ENCODE results near the gene NT5C3B.

The NT5C3B gene

DNA sequence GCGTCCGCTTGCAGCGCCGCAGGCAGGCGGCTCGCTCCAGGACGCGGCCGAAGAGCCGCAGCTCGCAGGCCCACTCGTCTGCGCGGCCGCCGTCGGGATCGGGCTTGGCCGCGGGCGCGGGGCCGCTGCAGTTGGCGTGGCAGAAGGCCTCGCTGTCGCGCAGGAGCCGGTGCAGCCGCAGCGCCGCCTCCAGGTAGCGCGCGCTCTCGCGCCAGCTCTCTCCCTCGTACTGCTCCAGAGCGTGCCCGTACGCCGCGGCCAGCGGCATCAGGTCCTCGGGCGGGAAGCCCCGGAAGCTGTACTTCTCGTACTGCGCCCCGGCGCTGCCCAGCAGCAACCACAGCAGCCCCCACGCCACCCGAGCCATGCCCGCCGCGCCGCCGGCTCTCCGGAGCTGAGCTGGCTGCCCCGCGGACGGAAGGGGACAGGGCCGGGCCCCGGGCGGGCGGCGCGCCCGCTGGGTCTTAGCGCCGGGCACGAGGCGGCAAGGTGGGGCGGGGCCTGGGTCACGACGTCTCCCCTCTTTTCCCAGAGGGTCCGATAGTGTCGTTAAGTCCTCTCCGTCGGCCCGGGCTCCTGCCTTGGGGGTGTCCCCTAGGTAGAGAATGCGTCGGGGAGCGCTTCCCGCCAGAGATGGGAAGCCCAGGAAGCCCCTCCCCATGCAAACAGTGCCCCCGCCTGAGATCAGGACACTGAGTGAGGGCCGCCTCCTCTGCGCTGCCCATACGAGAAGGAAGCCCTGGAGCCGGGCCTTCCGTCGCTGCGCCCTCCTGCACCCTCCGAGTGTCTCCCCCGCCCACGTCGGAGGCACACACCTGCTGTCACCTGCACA, 24.3 kb downstream of the NT5C3B start, which contains the start of gene P3H4:
P3H4 (minus strand) TSS at position 401 of the 832 bp plus-strand sequence; CDS start at position 367, 34 bp downstream.
- Histone ChIP-seq H3K79me2 (ENCODE audit: insufficient read depth, low read length) (peaks cover 11% of the 10 kb centered on the region), H3K4me1 (ENCODE audit: insufficient read depth, low read length, poor library complexity, severe bottlenecking) (peaks cover 32% of the 10 kb centered on the region), H4K20me1 (ENCODE audit: insufficient read depth, low read length, poor library complexity, severe bottlenecking) (no peaks in the 10 kb centered on the region), H3K4me3 (ENCODE audit: low read length, poor library complexity, severe bottlenecking) (peak within 1 kb of the TSS; percentile 83), H3K4me2 (ENCODE audit: low read depth, low read length, poor library complexity, severe bottlenecking) (peak within 1 kb of the TSS; percentile 99), H3F3A (ENCODE audit: low read depth) (no peaks in the 10 kb centered on the region), H3K9me2 (replicated peaks; ENCODE audit: low read depth, low read length) (no peaks in the 10 kb centered on the region), H3K36me3 (ENCODE audit: insufficient read depth, low read length) (no peaks in the 10 kb centered on the region), H2AFZ (ENCODE audit: low read length) (peak within 1 kb of the TSS; percentile 96), H3K9ac (ENCODE audit: low read depth, low read length, poor library complexity, severe bottlenecking) (peak within 1 kb of the TSS; percentile 75), H3K27me3 (ENCODE audit: insufficient read depth, low read length, poor library complexity, severe bottlenecking) (no peaks in the 10 kb centered on the region), H3K9me3 (ENCODE audit: insufficient read depth, low read depth, low read length) (no peaks in the 10 kb centered on the region)
- no peak for TF ChIP-seq EZH2phosphoT487 (IDR thresholded peaks at IDR 0.05; ENCODE audit: borderline replicate concordance)
- TF ChIP-seq, protein P1, sequence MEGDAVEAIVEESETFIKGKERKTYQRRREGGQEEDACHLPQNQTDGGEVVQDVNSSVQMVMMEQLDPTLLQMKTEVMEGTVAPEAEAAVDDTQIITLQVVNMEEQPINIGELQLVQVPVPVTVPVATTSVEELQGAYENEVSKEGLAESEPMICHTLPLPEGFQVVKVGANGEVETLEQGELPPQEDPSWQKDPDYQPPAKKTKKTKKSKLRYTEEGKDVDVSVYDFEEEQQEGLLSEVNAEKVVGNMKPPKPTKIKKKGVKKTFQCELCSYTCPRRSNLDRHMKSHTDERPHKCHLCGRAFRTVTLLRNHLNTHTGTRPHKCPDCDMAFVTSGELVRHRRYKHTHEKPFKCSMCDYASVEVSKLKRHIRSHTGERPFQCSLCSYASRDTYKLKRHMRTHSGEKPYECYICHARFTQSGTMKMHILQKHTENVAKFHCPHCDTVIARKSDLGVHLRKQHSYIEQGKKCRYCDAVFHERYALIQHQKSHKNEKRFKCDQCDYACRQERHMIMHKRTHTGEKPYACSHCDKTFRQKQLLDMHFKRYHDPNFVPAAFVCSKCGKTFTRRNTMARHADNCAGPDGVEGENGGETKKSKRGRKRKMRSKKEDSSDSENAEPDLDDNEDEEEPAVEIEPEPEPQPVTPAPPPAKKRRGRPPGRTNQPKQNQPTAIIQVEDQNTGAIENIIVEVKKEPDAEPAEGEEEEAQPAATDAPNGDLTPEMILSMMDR (conservative IDR thresholded peaks at IDR 0.05; ENCODE audit: low read length), result peak; percentile 63

DNA sequence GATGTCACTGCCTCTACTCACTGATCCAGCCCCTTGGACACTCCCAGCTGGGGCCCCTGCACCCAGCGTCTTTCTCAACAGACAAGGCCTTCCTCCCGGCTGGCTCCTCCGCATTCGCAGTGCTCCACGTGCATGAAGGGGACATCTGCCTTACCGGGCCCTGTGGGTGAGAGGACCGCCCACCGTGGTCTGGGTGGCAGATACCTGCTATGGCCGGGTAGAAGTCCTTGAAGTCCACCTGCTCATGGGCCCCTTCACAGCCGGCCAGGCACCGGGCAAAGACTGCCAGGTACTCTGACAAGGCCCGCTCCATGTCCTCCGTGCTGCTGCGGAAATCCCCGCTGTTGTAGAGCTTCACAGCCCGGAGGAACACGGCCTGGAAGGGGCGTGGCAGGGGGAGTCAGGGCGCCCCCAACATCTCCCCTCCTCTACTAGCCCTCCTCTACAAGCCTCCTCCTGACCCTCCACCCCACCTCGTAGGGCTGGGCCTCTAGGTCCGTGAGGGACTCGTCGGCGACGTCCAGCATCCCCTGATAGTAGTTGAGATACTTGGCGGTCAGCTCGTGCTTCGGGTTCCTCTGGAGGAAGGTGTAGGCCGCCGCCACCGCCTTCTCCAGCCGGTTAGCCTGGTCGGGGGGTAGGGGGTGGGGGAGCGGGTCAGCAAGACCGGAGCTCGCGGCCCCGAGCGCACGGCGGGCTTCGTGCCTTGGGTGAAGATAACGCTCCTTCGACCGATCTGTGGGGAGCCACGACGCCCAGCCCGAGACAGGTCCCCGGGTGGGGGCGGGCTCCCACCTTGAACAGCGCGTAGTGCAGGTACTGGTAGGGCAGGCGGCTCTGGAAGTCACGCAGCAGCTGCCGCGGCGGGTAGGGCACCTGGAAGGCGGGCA, 25.1 kb downstream of the NT5C3B start:
- Histone ChIP-seq H3K9me3 (ENCODE audit: insufficient read depth, low read depth, low read length) (no peaks in the 10 kb centered on the region), H3K4me2 (ENCODE audit: low read depth, low read length, poor library complexity, severe bottlenecking) (peak overlapping the region; percentile 99), H3K79me2 (ENCODE audit: insufficient read depth, low read length) (peaks cover 11% of the 10 kb centered on the region), H3K9ac (ENCODE audit: low read depth, low read length, poor library complexity, severe bottlenecking) (peak overlapping the region; percentile 75), H3K27me3 (ENCODE audit: insufficient read depth, low read length, poor library complexity, severe bottlenecking) (no peaks in the 10 kb centered on the region), H3K4me1 (ENCODE audit: insufficient read depth, low read length, poor library complexity, severe bottlenecking) (peaks cover 32% of the 10 kb centered on the region), H3F3A (ENCODE audit: low read depth) (no peaks in the 10 kb centered on the region), H4K20me1 (ENCODE audit: insufficient read depth, low read length, poor library complexity, severe bottlenecking) (no peaks in the 10 kb centered on the region), H3K36me3 (ENCODE audit: insufficient read depth, low read length) (no peaks in the 10 kb centered on the region), H2AFZ (ENCODE audit: low read length) (peak overlapping the region; percentile 96), H3K9me2 (replicated peaks; ENCODE audit: low read depth, low read length) (no peaks in the 10 kb centered on the region), H3K4me3 (ENCODE audit: low read length, poor library complexity, severe bottlenecking) (peak overlapping the region; percentile 83)
- TF ChIP-seq, protein P1 (conservative IDR thresholded peaks at IDR 0.05; ENCODE audit: low read length), result no peak
- no peak for TF ChIP-seq EZH2phosphoT487 (IDR thresholded peaks at IDR 0.05; ENCODE audit: borderline replicate concordance)

GRCh38 chr17:41806685-41807445, 29.2 kb downstream of the NT5C3B start:
- H3K9ac ChIP-seq (ENCODE audit: low read depth, low read length, poor library complexity, severe bottlenecking), result no peak overlapping the region
- no peaks in the 10 kb centered on the region for H3K9me2 ChIP-seq (replicated peaks; ENCODE audit: low read depth, low read length)
- peaks cover 11% of the 10 kb centered on the region for H3K79me2 ChIP-seq (ENCODE audit: insufficient read depth, low read length)
- H3K9me3 ChIP-seq (ENCODE audit: insufficient read depth, low read depth, low read length), result no peaks in the 10 kb centered on the region
- H3K4me1 ChIP-seq (ENCODE audit: insufficient read depth, low read length, poor library complexity, severe bottlenecking), result peaks cover 16% of the 10 kb centered on the region
- no peaks in the 10 kb centered on the region for H3K36me3 ChIP-seq (ENCODE audit: insufficient read depth, low read length)
- H4K20me1 ChIP-seq (ENCODE audit: insufficient read depth, low read length, poor library complexity, severe bottlenecking), result no peaks in the 10 kb centered on the region
- H3F3A ChIP-seq (ENCODE audit: low read depth), result no peaks in the 10 kb centered on the region
- no peak overlapping the region for H3K4me3 ChIP-seq (ENCODE audit: low read length, poor library complexity, severe bottlenecking)
- no peaks in the 10 kb centered on the region for H3K27me3 ChIP-seq (ENCODE audit: insufficient read depth, low read length, poor library complexity, severe bottlenecking)
- TF ChIP-seq, protein P1 (conservative IDR thresholded peaks at IDR 0.05; ENCODE audit: low read length), result no peak
- no peak for TF ChIP-seq EZH2phosphoT487 (IDR thresholded peaks at IDR 0.05; ENCODE audit: borderline replicate concordance)
- no peak overlapping the region for H3K4me2 ChIP-seq (ENCODE audit: low read depth, low read length, poor library complexity, severe bottlenecking)
- no peak overlapping the region for H2AFZ ChIP-seq (ENCODE audit: low read length)
